Measurements from ENCODE around the gene ZNF652.
A peak's percentile ranks its signal among the peaks of the same experiment; 100 is the strongest.
"Not testable (repeated sequence)": the region's sequence is repeated elsewhere in the genome, so short reads cannot be mapped to it uniquely, and the experiment has no call there.

ZNF652 gene

GRCh38 chr17:49280061-49280460, 82.0 kb downstream of the ZNF652 start:
- no peak for DNase-seq (ENCODE audit: low spot score)
- Histone ChIP-seq H3K4me3 (ENCODE audit: severe bottlenecking) (no peak overlapping the region), H3K36me3 (ENCODE audit: low read depth) (no peaks in the 10 kb centered on the region), H3K27ac (ENCODE audit: poor library complexity, severe bottlenecking) (no peak overlapping the region), H3K9me3 (ENCODE audit: severe bottlenecking) (no peaks in the 10 kb centered on the region), H3K27me3 (ENCODE audit: insufficient read depth, poor library complexity, severe bottlenecking) (no peaks in the 10 kb centered on the region), H3K4me1 (ENCODE audit: insufficient read depth, poor library complexity, severe bottlenecking) (no peaks in the 10 kb centered on the region)
- TF ChIP-seq CTCF (IDR thresholded peaks at IDR 0.05; ENCODE audit: poor library complexity, severe bottlenecking), result no peak
- ATAC-seq (ENCODE audit: low read depth), result no peak

DNA sequence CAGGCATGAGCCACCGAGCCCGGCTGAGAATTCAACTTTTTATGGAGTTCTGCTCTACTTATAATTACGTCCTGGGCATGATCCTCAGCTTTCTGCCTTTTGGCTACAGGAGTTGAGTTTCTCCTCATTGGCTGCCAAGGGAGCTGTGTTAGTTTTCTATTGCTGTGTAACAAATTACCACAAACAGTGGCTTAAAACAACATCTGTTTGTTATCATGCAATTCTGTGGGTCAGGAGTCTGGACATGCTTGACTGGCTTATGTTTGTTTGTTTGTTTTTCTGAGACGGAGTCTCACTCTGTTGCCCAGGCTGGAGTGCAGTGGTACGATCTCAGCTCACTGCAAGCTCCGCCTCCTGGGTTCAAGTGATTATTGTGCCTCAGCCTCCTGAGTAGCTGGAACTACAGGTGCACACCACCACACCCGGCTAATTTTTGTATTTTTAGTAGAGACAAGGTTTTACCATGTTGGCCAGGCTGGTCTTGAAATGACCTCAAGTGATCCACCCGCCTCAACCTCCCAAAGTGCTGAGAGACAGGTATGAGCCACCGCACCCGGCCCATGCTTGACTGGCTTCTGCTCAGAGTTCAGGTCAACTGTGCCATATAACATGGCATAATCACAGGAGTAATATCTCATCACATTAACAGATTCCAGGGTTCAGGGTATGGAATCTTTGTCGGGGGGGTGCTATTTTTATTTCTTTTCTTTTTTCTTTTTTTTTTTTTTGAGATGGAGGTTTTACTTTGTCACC, 82.6 kb downstream of the ZNF652 start:
- ATAC-seq (ENCODE audit: low read depth); H3K4me1 ChIP-seq (ENCODE audit: insufficient read depth, poor library complexity, severe bottlenecking); H3K4me3 ChIP-seq (ENCODE audit: severe bottlenecking); H3K27me3 ChIP-seq (ENCODE audit: insufficient read depth, poor library complexity, severe bottlenecking); H3K27ac ChIP-seq (ENCODE audit: poor library complexity, severe bottlenecking); DNase-seq (ENCODE audit: low spot score); H3K9me3 ChIP-seq (ENCODE audit: severe bottlenecking); H3K36me3 ChIP-seq (ENCODE audit: low read depth): not testable (repeated sequence)

DNA sequence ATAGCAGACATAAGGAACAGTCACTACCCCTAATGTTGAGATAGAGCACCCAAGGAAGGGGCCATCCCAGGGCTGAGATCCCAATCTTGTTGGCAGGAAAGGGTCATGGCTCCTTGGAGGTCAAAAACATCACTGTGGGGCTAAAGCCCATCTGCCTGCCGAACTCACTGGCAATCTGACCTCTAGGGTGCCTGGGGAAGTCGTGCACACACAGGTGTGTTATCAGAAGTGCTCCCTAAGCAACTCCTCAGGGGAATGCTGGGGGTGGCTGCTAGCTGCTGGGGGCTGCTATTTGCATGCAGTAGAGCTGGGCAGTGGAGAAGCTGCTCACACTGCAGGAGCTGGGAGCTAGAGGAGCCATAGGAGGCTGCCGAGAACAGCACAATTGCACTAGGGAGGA, 84.0 kb downstream of the ZNF652 start:
- no peak overlapping the region for H3K4me3 ChIP-seq (ENCODE audit: severe bottlenecking)
- H3K36me3 ChIP-seq (ENCODE audit: low read depth), result no peaks in the 10 kb centered on the region
- no peak for DNase-seq (ENCODE audit: low spot score)
- no peak for ATAC-seq (ENCODE audit: low read depth)
- no peaks in the 10 kb centered on the region for H3K4me1 ChIP-seq (ENCODE audit: insufficient read depth, poor library complexity, severe bottlenecking)
- H3K27ac ChIP-seq (ENCODE audit: poor library complexity, severe bottlenecking), result no peak overlapping the region
- TF ChIP-seq CTCF (IDR thresholded peaks at IDR 0.05; ENCODE audit: poor library complexity, severe bottlenecking), result no peak
- H3K27me3 ChIP-seq (ENCODE audit: insufficient read depth, poor library complexity, severe bottlenecking), result no peaks in the 10 kb centered on the region
- H3K9me3 ChIP-seq (ENCODE audit: severe bottlenecking), result no peaks in the 10 kb centered on the region

- Histone ChIP-seq H3K36me3 (ENCODE audit: low read depth) (no peaks in the 10 kb centered on the region), H3K27ac (ENCODE audit: poor library complexity, severe bottlenecking) (no peak overlapping the region), H3K9me3 (ENCODE audit: severe bottlenecking) (no peaks in the 10 kb centered on the region), H3K27me3 (ENCODE audit: insufficient read depth, poor library complexity, severe bottlenecking) (no peaks in the 10 kb centered on the region), H3K4me1 (ENCODE audit: insufficient read depth, poor library complexity, severe bottlenecking) (no peaks in the 10 kb centered on the region), H3K4me3 (ENCODE audit: severe bottlenecking) (no peak overlapping the region)
- DNase-seq (ENCODE audit: low spot score), result no peak
- 0 out of 3 replicates have a peak, but pooled peaks have one; percentile 40 for ATAC-seq (ENCODE audit: low read depth)
- no peak for TF ChIP-seq CTCF (IDR thresholded peaks at IDR 0.05; ENCODE audit: poor library complexity, severe bottlenecking)
Measured at GRCh38 chr17:49277638-49278037, 84.4 kb downstream of the ZNF652 start.

DNA sequence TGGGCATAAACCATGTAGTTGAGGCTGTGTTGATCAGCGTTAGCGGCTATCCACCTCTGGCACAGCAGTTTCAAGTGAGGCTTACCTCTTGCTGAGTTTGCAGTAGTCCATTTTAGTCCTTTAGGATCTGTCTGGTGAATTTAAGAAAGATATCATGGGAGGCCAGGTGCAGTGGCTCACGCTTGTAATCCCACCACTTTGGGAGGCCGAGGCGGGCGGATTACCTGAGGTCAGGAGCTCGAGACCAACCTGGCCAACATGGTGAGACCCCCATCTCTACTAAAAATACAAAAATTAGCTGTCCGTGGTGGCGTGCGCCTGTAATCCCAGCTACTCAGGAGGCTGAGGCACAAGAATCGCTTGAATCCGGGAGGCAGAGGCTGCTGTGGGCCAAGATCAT, 86.1 kb downstream of the ZNF652 start:
- H3K4me1 ChIP-seq (ENCODE audit: insufficient read depth, poor library complexity, severe bottlenecking), result not testable (repeated sequence)

DNA sequence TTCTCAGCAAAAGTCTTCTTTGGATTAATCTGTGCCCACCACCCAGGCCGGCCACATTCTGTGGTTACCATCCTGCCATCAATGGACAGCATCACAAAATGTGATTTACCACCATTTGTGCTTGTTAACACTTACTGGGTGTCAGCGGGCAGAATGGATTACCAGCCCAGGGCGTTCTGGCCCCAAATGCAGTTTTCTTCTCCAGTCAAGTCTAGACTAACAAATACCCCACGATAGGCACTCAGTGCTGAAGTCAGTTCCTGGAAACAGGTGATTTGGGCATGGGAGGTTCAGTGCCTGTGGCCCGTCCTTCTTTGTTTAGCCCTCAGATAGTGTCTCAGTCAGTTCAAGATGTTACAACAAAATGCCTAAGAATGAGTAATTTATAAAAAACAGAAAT, 92.7 kb downstream of the ZNF652 start:
- Histone ChIP-seq H3K36me3 (ENCODE audit: low read depth) (no peaks in the 10 kb centered on the region), H3K4me3 (ENCODE audit: severe bottlenecking) (no peak overlapping the region), H3K27ac (ENCODE audit: poor library complexity, severe bottlenecking) (no peak overlapping the region), H3K4me1 (ENCODE audit: insufficient read depth, poor library complexity, severe bottlenecking) (peaks cover 3% of the 10 kb centered on the region), H3K9me3 (ENCODE audit: severe bottlenecking) (no peaks in the 10 kb centered on the region), H3K27me3 (ENCODE audit: insufficient read depth, poor library complexity, severe bottlenecking) (no peaks in the 10 kb centered on the region)
- no peak for TF ChIP-seq CTCF (IDR thresholded peaks at IDR 0.05; ENCODE audit: poor library complexity, severe bottlenecking)
- no peak for ATAC-seq (ENCODE audit: low read depth)
- DNase-seq (ENCODE audit: low spot score), result no peak

More for the DNA sequence above, 86.1 kb downstream of the ZNF652 start:
- not testable (repeated sequence) for H3K4me3 ChIP-seq (ENCODE audit: severe bottlenecking); H3K27ac ChIP-seq (ENCODE audit: poor library complexity, severe bottlenecking); H3K36me3 ChIP-seq (ENCODE audit: low read depth); H3K27me3 ChIP-seq (ENCODE audit: insufficient read depth, poor library complexity, severe bottlenecking); DNase-seq (ENCODE audit: low spot score); ATAC-seq (ENCODE audit: low read depth); H3K9me3 ChIP-seq (ENCODE audit: severe bottlenecking)
